ENCODE measurements around the gene LCA5.
A peak's percentile ranks its signal among the peaks of the same experiment; 100 is the strongest.
"Not testable (repeated sequence)": the region's sequence is repeated elsewhere in the genome, so short reads cannot be mapped to it uniquely, and the experiment has no call there.

Gene LCA5

DNA sequence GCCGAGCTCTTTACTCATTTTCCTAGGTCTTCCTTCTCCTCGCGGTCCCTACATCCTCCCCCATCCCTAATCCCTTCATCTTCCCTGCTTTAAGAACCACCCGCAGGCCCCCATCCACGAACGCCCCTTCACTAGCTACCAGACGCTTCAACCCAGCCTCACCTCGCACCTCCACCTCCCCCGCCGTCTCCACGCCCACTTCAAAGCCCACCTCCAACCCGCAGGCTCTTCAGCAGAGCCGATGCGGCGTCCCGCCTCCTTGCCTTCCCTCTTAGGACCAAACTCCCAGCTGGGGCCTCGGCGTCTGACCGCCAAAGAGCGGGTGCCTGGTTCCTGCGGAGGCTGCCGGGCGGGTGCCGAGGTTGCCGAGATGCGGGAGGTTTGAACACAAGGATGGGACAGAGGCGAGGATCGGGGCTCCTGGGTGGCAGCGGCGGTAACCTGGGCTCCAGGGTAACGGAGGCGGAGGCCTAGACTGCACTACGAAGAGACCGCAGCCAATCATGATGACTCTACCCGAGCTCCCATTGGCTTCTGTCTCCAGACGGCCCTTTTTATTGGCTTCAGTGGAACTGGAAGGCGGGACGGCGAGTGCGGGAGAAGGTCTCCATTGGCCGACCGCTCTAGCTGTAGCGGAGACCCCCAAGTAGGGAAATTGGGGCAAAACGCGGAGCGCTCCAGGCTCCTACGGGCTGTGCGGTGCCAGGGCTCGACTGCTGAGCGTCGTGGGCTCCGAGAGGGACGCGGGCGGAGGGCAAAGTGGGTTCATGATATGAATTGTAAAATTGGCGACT, at the start of gene LCA5:
TSS of gene LCA5 (minus strand) at position 477 of the 794 bp plus-strand sequence. CDS start 18,536 bp downstream, outside the sequence.
- DNase-seq: peak; percentile 86 to 97

DNA sequence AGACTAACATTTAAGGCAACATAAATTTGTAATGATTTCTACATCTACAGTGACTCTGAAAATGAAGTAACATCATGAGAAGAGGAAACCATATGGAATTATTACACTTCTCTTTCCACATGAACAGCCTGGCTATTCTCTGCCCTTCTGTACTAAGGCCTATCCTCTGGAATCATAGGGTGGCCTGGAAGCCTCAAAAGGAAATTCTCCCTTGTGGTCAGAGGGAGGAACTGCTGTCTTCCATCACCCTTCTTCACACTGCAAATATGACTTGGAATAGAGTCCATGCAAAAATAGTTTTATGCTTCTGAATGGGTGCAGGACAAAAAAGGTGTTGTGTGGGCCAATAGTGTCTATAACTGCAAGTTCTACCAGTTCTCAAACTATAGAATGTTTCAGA, 49.3 kb upstream of the LCA5 start:
- peak in 1 of 2 experiments; percentile 54 for DNase-seq

DNA sequence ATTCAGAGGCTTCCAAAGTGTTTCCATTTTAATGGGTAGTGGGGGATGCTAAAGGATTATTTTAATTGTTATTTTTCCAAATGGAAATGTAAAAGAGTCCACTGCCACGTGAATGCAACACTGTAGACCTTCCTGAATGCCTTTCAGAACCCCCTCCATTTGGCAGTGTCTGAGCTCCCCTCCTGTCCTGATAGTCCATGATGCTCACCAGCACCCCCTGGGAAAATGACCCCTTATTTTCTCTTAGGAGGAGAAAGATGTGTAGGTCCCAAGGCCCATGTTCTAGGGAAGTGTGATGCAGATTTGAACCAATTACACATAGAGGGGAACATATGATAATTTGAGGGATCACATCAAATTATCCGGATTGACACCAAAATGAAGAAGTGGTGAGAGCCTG, 47.1 kb upstream of the LCA5 start:
- no peak for DNase-seq

DNA sequence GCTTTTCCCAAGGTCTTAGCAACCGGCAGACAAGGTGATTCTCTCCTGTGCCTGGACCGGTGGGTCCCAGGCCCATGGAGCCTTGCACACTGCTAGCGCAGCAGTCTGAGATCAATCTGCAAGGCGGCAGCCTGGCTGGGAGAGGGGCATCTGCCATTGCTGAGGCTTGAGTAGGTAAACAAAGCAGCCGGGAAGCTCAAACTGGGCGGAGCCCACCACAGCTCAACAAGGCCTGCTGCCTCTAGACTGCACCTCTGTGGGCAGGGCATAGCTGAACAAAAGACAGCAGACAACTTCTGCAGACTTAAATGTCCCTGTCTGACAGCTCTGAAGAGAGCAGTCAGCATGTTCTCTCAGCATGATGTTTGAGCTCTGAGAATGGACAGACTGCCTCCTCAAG, 40.7 kb upstream of the LCA5 start:
- DNase-seq: not testable (repeated sequence)

DNA sequence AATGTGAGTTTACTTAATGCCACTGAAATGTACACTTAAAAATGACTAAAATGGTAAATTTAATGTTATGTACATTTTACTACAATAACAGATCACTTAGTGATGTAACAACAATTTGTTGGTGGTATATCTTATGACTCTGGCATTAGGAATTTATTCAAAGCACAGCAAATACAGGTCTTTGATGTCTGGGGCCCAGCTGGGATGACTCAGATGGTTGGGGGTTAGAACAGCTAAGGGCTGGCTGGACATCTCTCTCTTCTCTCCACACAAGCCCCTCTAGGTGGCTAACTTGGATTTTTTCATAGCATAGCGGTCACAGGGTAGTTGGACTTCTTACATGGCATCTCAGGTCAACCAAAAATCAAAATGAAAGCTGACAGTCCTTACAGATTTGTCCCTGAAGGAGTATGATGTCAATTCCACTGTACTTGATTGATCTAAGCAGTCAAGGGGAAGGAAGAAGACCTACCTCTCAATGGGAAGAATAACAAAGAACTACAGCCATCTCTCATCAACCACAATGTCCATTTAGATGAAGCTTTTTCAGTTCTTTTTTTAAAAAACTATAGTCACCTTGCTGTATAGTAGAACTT, 37.5 kb upstream of the LCA5 start:
- DNase-seq: no peak

DNA sequence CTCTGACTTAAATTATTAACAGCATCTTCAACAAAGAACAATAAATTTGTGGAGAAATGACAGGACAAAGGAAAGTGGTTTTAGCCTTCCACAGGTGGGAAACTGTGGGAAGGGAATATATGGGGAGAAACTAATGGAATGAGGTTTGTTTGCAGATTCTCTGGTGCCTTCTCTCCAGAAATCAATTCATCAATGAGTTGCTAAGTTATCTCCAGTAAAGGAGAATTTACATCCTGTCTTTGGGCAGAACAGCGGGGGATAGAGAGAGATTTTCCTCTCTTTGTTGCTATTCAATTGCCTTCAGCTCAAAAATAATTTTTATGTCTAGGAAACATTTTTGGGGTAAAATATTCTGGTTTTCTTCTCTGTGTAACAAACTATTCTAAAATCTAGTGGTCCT, 36.9 kb upstream of the LCA5 start:
- no peak for DNase-seq

DNA sequence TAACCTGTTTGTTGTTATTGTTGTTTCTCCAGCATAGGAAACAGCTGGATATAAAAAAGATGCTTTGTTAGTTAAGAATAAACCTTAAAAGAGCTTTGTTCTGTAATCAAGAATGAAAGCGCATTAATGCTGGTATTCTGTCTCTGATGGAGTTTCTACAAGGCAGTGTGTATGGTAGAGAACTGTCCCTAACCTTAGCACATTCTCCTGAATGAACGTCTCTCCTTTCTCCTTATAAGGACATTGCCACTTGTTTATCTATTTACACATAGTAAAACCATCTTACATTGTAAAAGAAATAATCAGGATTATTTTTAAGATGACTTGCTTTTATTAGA, 33.8 kb upstream of the LCA5 start:
- DNase-seq: no peak

DNA sequence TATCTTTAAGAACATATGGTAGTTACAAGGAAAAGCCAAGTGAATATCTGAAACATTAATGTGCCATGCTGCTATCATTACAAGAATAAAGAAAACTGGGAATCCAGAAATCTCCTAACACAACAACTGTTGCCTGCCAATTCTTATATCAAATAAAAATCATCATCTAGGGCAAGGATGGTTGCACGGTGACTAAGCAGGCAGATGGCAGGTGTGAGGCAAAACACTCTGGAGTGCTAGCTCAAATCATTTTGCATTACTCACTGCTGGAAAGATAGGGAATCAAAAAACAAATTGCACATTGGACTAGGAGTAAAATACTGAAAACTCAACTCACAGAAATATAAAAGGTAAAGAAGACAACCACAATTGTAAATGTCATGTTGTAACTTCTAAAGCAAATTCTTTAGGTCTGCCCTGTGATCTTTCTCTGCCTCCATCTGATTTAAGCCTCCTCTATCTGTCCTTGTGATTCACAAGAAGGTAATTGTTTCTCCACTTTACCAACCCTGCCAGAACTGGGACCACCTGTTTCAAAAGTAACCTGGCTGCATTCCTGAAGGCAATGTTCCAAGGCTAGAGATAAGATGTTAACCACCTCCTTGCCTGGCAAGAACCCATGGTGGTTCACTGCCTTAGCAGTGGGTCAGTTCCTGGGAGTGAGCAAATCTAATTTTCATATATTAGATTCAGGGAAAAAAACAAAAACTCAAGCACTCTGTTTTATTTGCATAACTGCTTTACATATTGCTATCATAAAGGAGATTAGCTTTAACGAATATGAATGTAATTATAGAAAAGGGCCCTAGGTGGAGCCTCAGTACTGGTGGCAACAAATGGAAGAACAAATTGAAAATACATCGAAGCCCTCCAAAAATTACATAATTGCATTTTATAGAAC, 33.1 kb upstream of the LCA5 start:
- peak in 1 of 2 experiments; percentile 51 for DNase-seq

DNA sequence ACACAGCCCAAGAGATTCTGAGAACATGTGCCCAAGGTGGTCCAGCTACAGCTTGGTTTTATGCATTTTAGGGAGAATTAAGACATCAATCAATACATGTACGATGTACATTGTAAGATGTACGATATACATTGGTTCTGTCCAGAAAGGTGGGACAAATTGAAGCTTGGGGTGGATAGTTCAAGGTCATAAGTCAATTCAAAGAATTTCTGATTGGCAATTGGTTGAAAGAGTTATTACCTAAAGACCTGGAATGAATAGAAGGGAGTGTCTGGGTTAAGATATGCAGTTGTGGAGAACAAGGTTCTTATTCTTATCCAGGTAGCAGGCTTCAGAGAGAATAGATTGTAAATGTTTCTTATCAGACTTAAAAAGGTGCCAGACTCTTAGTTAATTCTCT, 31.8 kb upstream of the LCA5 start:
- no peak for DNase-seq

DNA sequence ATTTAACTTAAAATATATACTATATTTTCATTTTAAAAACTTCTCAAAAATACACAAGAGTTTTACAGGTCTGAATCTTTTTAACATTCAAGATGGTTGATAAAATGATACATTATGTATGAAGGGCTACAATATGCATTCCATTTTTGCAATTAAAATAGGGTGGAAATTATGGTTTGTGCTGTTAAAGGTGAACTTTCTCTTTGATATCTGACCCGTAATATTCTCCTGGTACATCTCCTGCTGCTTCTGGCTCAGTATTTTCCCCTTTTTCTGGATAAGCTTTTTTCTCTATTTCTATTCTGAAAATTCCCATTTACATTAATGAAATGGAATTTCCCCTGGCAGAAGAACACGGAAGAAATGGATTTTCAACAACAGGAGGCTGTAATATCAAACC, 27.4 kb upstream of the LCA5 start:
- DNase-seq: no peak

DNA sequence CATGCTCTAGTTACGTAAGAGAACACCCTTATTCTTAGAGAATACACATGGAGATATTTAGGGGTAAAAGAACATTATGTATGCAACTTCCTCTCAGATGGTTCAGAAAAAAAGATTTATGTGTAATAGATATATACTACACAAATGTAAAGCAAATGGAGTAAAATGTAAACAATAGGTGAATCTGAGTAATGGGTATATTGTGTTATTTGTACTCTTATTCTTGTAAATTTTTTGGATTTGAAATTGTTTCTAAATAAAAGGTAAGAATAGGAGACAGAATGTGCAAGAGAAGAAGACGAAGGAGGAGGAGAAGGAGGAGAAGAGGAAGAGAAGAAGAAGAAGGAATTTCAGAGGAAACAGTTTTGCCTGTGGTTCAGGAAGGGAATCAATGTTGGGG, 22.5 kb upstream of the LCA5 start:
- no peak for DNase-seq

DNA sequence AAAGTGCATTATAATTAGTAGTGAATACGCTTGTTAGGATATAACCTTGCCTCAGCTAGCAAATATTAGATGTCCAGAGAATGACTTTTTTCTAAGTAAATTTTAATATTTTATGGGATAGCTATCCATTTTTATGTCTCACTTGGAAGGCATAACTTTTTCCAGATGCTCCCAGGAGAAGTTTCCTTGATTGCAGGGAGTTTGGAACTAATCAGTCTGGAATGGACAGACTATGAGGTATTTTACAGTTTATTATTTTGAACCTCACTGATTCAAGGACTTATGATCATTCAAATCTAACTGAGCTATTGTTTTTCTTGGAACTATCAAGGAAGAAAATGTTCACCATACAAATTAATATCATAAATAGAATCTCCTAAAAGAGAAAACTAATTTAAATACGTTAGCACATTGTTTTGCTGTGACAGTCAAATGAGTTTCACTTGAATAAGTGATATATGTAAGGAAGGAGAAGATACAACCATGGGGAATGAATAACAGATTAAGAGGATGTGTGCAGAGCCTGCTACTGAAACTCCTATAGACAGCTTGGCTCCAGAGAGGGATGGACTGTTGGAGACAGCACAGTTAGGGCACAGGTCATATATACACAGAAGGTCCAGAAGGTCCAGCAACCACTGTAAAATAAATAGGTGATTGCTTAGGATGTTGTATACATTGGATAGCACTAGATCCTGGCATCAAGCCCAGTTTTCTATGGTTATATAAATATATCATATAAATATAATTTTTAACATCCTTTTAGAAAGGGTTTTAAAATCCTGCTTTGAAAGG, 20.6 kb upstream of the LCA5 start:
- no peak for DNase-seq

DNA sequence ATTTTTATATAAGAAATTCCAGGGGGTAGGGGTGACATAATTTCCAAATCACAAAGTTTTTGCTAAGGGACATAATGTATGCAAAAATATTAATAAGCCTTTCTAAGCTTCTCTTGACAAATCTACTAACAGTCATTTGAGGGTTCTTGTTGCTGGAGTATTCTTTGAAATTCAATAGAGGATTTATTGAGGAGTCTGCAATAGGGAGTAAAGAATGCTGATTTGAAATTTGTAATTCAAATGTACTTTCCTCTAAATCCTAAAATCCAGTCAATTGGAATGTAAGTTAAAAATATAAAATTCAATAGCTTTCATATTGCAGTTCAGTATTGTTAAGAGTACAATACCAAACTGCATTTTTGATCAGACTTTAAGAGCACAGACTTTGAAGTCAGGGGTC, 17.1 kb upstream of the LCA5 start:
- DNase-seq: no peak

DNA sequence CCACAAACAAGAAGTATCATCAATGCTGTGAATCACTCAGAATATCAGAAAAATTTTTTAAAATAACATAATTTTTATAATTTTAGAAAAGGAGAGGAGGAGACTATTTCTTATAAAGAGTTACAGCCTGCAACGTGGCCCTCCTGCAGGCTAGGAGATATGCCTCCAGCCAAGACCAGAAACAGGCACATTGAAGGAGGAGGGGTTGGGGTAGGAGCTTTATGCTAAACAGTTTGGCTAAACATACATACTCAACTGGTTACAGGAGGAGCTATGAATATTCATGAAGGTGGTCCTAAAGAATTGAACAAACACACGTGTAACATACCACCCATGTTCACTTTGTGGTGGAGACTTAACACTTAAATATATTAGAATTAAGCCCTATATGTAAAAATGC, 14.2 kb upstream of the LCA5 start:
- DNase-seq: no peak

DNA sequence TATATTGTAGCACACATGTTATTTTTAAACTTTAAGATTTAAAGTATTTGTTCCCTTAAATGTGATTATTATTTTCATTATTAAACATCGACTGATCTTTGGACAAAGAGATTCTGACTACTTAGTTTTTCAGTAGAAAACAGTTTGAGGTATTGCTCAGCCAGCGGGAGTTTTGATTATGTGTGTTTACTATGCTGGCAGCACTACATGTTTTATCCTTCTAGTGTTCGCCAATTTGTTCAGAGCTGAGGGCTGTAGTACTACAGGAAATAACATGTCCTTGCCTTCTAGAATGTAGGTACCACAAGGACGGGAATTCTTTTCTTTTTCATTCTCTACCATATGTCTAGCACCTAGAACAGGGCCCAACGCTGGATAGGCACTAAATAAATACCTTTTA, 11.1 kb upstream of the LCA5 start:
- no peak for DNase-seq

DNA sequence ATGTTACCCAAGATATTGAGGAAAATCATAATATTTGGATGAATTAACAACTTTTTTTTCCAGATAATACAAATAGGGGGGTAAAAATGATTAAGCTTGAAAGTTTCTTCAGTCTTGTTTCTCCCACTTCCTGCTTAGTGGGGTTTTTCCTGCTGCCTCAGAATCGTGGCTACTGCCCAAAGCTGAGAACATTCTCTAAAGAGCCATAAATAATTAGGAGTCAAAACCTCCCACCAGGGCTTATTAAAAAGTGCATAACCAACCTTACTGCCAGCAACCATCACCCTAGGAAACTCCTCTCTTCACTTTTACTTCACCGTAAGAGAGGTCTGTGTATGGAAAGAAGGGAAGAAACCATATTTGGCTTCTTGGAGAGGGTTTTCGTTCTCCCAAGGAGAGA, 9.0 kb upstream of the LCA5 start:
- no peak for DNase-seq

DNA sequence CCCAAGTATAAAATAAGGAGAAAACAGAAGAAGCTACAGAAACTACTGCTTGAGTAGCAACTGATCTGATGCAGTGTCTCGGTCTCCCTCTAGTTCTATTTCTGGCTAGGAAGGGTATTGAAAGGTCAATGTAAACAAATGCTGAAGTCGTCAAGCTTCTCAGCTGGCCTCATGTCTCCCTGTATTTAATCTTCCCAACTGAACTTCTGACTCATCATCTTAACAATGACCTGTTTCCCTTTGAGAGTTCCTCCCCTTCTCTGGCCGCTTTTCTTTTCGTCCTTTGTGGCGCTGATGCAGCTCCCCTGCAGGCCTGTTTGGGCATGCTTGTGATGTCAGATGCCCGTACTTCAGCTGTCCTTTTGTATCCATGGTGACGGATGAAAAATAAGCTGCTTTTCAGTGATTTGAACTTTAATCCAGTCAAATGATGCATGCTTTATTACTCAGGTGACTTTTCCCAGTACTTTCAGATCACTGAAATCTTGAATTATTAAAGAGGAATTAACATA, 7.8 kb upstream of the LCA5 start:
- peak; percentile 84 to 98 for DNase-seq

DNA sequence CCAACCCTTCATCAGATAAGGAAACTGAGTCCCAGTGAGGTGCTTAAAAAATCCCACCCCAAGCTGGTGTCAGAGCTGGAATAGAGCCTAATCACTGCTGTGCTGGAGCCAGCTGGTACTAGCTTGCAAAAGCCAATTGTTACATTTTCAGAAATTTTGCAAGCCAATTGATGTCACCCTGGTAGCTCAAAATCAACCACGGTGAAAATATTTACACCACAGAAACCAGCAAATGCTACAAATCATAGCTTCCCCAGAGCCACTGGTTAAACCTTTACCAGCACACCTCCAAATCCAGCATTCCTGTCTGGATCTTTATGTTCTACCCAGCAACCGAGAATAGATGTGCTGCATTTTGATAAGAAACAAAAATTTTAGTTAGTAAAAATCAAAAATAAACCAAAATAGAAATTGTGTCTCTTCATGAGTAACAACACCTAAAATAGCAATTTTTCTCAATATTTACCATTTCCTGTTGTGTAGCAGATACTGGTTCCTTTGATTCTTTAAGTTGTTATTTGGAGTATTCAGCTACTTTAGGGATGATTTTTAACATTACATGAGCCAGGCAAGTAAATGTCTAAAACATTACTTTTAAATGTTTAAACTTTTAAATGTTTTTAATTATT, 7.2 kb upstream of the LCA5 start:
- DNase-seq: no peak

DNA sequence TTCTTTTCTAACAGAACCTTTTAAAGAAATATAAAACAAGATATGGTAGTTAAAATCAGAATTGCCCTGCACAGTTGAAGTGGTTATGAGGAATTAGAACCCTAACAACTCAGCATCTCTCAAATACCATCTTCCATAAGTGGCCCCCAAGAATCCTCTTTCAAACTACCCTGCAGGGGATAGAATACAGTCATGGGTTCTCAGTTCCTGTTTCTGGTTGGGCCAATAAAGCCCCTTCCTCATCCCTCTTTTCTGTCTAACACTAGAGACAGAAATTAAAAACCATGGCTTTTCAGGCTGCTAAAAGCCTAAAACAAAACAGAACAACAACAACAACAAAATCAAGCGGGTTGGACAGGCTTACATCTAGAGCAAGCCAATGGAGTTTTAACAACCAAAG, 6.7 kb upstream of the LCA5 start:
- DNase-seq: no peak

DNA sequence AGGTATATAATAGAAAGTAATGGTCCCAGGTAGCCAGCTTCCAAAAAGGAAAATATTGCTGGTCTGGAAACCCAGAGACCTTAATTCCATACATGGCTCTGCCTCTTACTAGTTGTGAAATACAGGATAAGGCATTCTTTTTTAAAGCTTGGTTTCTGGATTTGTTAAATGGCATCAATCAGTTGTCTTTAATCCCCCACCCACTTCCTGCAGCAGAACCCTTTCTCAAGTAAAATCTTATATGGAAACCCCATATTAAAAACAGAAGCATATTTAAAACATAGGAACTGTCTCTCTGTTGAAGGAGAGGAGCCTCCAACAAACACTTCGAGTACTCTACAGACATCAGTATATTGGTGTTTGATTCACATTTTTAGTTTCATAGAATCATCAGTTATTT, 6.2 kb upstream of the LCA5 start:
- DNase-seq: no peak

DNA sequence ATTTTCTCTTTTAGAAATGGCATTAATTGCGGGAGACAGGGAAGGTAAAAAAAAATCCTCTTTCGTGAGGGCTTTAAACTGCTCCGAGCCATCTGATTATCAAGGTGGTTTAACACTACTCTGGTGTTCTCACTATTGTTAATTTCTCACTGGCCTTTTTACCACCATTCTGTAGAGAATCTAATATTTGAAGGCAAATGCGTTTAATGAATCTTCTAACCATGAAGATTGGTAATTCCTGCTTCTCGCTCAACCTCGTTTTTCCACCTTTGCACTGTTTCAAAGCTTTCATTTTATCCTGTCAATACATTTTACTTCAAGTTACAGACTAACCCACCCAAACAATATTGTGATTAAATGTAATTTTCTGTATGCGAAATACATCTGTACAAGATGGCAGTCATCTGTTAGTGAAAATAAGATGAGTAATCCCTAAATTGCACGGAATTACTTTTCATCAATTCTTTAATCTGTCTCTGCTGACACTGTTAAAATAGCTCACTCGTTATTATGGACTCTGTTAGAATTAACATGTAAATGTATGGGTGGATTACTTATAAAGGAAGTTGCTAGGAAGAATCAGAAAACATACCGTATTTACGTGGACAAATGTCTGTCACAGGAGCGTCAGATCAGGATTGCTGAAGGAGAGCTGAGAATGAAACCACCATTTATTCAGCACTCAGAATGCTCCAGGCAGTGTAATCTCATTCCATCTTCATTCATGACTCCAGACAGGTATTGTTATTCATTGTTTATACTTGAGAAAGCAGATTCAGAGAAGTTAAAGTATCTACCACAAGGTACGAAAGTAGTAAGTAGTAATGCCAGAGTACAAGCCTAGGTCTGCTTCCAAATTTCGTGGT, 1.1 kb upstream of the LCA5 start:
- DNase-seq: peak in 1 of 2 experiments; percentile 16
